ENCODE measurements around the gene CA5A.

CA5A gene

DNA sequence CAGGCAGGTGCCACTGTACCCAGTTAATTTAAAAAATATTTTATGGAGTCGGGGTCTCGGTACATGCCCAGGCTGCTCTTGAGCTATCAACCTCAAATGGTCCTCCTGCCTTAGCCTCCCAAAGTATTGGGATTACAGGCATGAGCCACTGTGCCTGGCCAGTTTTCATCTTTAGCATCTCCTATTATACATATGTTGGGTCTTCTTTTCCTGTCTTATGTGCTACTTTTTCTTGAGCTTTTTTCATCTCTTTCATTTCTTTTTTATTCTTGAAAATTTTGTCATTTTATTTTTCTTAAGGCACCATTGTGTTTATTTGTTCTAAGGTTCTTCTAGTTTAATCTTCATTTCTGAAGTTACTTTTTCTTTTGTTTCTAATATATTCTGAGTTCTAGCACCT lies 35.6 kb upstream of the CA5A start:
- peaks cover 11% of the 10 kb centered on the region for H3K9me3 Mint-ChIP-seq
- peaks cover 52% of the 10 kb centered on the region for H3K4me1 Mint-ChIP-seq (ENCODE audit: low read depth)
- H3K4me3 Mint-ChIP-seq: no peak overlapping the region
- H3K36me3 Mint-ChIP-seq (ENCODE audit: low read depth): peaks cover 64% of the 10 kb centered on the region
- H3K27ac Mint-ChIP-seq: no peak overlapping the region
- DNase-seq: no peak
- no peaks in the 10 kb centered on the region for H3K27me3 Mint-ChIP-seq

- H3K36me3 Mint-ChIP-seq (ENCODE audit: low read depth): peaks cover 49% of the 10 kb centered on the region
- DNase-seq: no peak
- no peaks in the 10 kb centered on the region for H3K27me3 Mint-ChIP-seq
- H3K4me1 Mint-ChIP-seq (ENCODE audit: low read depth): peaks cover 58% of the 10 kb centered on the region
- no peak overlapping the region for H3K4me3 Mint-ChIP-seq
- no peak overlapping the region for H3K27ac Mint-ChIP-seq
- peaks cover 11% of the 10 kb centered on the region for H3K9me3 Mint-ChIP-seq
Observed at GRCh38 chr16:87970186-87970585, 33.9 kb upstream of the CA5A start.

- H3K4me3 Mint-ChIP-seq: no peak overlapping the region
- H3K27ac Mint-ChIP-seq: peak overlapping the region; percentile 34
- peaks cover 11% of the 10 kb centered on the region for H3K9me3 Mint-ChIP-seq
- peaks cover 67% of the 10 kb centered on the region for H3K4me1 Mint-ChIP-seq (ENCODE audit: low read depth)
- H3K27me3 Mint-ChIP-seq: no peaks in the 10 kb centered on the region
- H3K36me3 Mint-ChIP-seq (ENCODE audit: low read depth): peaks cover 41% of the 10 kb centered on the region
- DNase-seq: no peak
Observed at GRCh38 chr16:87968541-87968940, 32.2 kb upstream of the CA5A start.

- Mint-ChIP-seq H3K27me3 (no peaks in the 10 kb centered on the region), H3K4me3 (peak overlapping the region; percentile 53), H3K4me1 (ENCODE audit: low read depth) (peaks cover 71% of the 10 kb centered on the region), H3K27ac (peak overlapping the region; percentile 87), H3K9me3 (peaks cover 9% of the 10 kb centered on the region), H3K36me3 (ENCODE audit: low read depth) (peaks cover 27% of the 10 kb centered on the region)
- DNase-seq: no peak
Observed at GRCh38 chr16:87966685-87967185, 30.4 kb upstream of the CA5A start.

GRCh38 chr16:87966064-87966645 lies 29.8 kb upstream of the CA5A start:
- Mint-ChIP-seq H3K9me3 (peaks cover 3% of the 10 kb centered on the region), H3K27ac (peak overlapping the region; percentile 87), H3K36me3 (ENCODE audit: low read depth) (peaks cover 26% of the 10 kb centered on the region), H3K27me3 (no peaks in the 10 kb centered on the region), H3K4me1 (ENCODE audit: low read depth) (peaks cover 76% of the 10 kb centered on the region), H3K4me3 (peak overlapping the region; percentile 53)
- DNase-seq: no peak

GRCh38 chr16:87965417-87965816 lies 29.1 kb upstream of the CA5A start:
- Mint-ChIP-seq H3K27me3 (no peaks in the 10 kb centered on the region), H3K4me1 (ENCODE audit: low read depth) (peaks cover 80% of the 10 kb centered on the region), H3K4me3 (no peak overlapping the region), H3K9me3 (no peaks in the 10 kb centered on the region), H3K27ac (peak overlapping the region; percentile 98), H3K36me3 (ENCODE audit: low read depth) (peaks cover 26% of the 10 kb centered on the region)
- DNase-seq: no peak

GRCh38 chr16:87964049-87964659 lies 27.8 kb upstream of the CA5A start:
- H3K36me3 Mint-ChIP-seq (ENCODE audit: low read depth): peaks cover 20% of the 10 kb centered on the region
- peak overlapping the region; percentile 61 for H3K4me3 Mint-ChIP-seq
- no peaks in the 10 kb centered on the region for H3K27me3 Mint-ChIP-seq
- H3K27ac Mint-ChIP-seq: peak overlapping the region; percentile 98
- no peak for DNase-seq
- peaks cover 85% of the 10 kb centered on the region for H3K4me1 Mint-ChIP-seq (ENCODE audit: low read depth)
- no peaks in the 10 kb centered on the region for H3K9me3 Mint-ChIP-seq

- peaks cover 20% of the 10 kb centered on the region for H3K36me3 Mint-ChIP-seq (ENCODE audit: low read depth)
- no peaks in the 10 kb centered on the region for H3K9me3 Mint-ChIP-seq
- DNase-seq: peak; percentile 74
- H3K27ac Mint-ChIP-seq: peak overlapping the region; percentile 98
- peak overlapping the region; percentile 61 for H3K4me3 Mint-ChIP-seq
- H3K27me3 Mint-ChIP-seq: no peaks in the 10 kb centered on the region
- peaks cover 86% of the 10 kb centered on the region for H3K4me1 Mint-ChIP-seq (ENCODE audit: low read depth)
Observed at GRCh38 chr16:87963400-87963799, 27.1 kb upstream of the CA5A start.

GRCh38 chr16:87961623-87962022 lies 25.3 kb upstream of the CA5A start:
- peaks cover 94% of the 10 kb centered on the region for H3K4me1 Mint-ChIP-seq (ENCODE audit: low read depth)
- no peaks in the 10 kb centered on the region for H3K27me3 Mint-ChIP-seq
- peaks cover 36% of the 10 kb centered on the region for H3K36me3 Mint-ChIP-seq (ENCODE audit: low read depth)
- DNase-seq: no peak
- H3K27ac Mint-ChIP-seq: peak overlapping the region; percentile 38
- no peaks in the 10 kb centered on the region for H3K9me3 Mint-ChIP-seq
- no peak overlapping the region for H3K4me3 Mint-ChIP-seq

DNA sequence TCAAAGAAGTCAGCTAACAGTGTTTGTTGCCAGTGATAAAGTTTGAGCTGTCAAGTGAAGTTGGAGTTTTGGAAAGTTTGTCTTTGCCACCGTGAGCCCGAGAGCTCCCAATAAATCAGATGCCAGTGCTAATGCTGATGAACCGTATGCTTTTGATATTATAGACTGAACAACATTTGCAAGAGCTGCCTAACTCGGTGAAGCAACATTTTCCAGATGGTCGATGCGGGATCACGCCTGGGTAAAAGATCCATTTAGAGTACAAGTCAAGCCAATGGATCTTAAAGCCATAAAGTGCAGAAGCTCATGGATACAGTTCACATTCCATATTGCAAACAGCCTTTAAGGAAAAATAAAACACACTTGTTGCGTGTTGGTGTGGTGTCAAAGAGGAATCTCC lies 24.5 kb upstream of the CA5A start:
- Mint-ChIP-seq H3K27me3 (no peaks in the 10 kb centered on the region), H3K36me3 (ENCODE audit: low read depth) (peaks cover 37% of the 10 kb centered on the region), H3K4me3 (no peak overlapping the region), H3K27ac (peak overlapping the region; percentile 40), H3K4me1 (ENCODE audit: low read depth) (peaks cover 94% of the 10 kb centered on the region), H3K9me3 (no peaks in the 10 kb centered on the region)
- DNase-seq: no peak

GRCh38 chr16:87960296-87960695 lies 24.0 kb upstream of the CA5A start:
- H3K27me3 Mint-ChIP-seq: no peaks in the 10 kb centered on the region
- peaks cover 42% of the 10 kb centered on the region for H3K36me3 Mint-ChIP-seq (ENCODE audit: low read depth)
- peak overlapping the region; percentile 87 for H3K27ac Mint-ChIP-seq
- H3K4me3 Mint-ChIP-seq: peak overlapping the region; percentile 81
- H3K4me1 Mint-ChIP-seq (ENCODE audit: low read depth): peaks cover 95% of the 10 kb centered on the region
- no peaks in the 10 kb centered on the region for H3K9me3 Mint-ChIP-seq
- DNase-seq: no peak

DNA sequence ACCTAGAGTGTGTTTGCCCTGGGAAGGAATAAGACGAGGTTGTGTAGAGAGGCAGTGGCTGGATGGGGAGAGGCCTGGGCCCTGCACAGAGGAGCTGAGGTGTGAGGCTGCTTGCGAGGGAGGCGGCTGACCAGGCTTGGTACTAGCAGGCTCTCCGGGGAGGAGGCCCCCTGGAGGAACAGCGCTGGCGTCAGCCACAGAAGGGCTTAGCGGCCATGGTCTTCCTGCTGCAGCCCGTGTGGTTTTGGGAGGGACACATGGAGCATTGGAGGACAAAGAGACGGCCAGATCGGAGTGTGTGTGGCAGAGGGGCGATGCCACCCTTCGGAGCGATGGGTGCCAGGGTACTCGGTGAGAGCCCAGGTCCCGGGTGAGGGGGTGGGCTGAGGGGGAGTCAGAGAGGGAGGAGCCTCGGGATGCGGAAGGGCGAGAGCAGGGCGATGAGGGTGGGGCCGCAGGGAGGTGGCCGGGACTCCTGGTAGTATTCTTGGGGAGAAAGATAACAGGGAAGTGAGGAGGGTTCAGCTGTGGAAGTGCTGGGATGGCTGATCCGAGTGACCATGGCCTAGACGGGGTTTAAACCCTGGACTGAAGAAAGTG lies 23.2 kb upstream of the CA5A start:
- Mint-ChIP-seq H3K27me3 (no peaks in the 10 kb centered on the region), H3K27ac (peak overlapping the region; percentile 87), H3K9me3 (no peaks in the 10 kb centered on the region), H3K4me3 (peak overlapping the region; percentile 81), H3K36me3 (ENCODE audit: low read depth) (peaks cover 50% of the 10 kb centered on the region), H3K4me1 (ENCODE audit: low read depth) (peaks cover 95% of the 10 kb centered on the region)
- DNase-seq: no peak

- H3K4me3 Mint-ChIP-seq: peak overlapping the region; percentile 81
- no peaks in the 10 kb centered on the region for H3K9me3 Mint-ChIP-seq
Observed at GRCh38 chr16:87958632-87959031, 22.3 kb upstream of the CA5A start.

GRCh38 chr16:87957296-87958094 lies 21.2 kb upstream of the CA5A start:
- peaks cover 95% of the 10 kb centered on the region for H3K4me1 Mint-ChIP-seq (ENCODE audit: low read depth)
- H3K27ac Mint-ChIP-seq: peak overlapping the region; percentile 99
- H3K27me3 Mint-ChIP-seq: no peaks in the 10 kb centered on the region
- H3K4me3 Mint-ChIP-seq: peak overlapping the region; percentile 81
- DNase-seq: no peak
- peaks cover 69% of the 10 kb centered on the region for H3K36me3 Mint-ChIP-seq (ENCODE audit: low read depth)
- no peaks in the 10 kb centered on the region for H3K9me3 Mint-ChIP-seq

More at GRCh38 chr16:87958632-87959031, 22.3 kb upstream of the CA5A start:
- Mint-ChIP-seq H3K4me1 (ENCODE audit: low read depth) (peaks cover 95% of the 10 kb centered on the region), H3K27me3 (no peaks in the 10 kb centered on the region), H3K27ac (peak overlapping the region; percentile 87), H3K36me3 (ENCODE audit: low read depth) (peaks cover 58% of the 10 kb centered on the region)
- DNase-seq: no peak

Measured in activated T-cell treated with anti-CD3 and anti-CD28 coated beads, Interleukin-2, amount 50 U/mL, for 24 hours (primary cell).